Right lobe of liver (tissue), 4 donors: ENCODE measurements around the gene GALNT17.

Experiments used
- CTCF ChIP-seq, 4 donors: fragments of 200-600 bp in 3 of 4; fragments of 450-650 bp in 1 of 4; IDR thresholded peaks; one replicate each; pipeline versions ENCODE4 v1.5.1 to v1.8.0; 2016 to 2022; ENCODE audit warnings: antibody characterized with exemption in 4 of 4, mild to moderate bottlenecking in 2 of 4
- POLR2A ChIP-seq: fragments of 450-650 bp; IDR thresholded peaks from one replicate; pipeline ENCODE4 v1.6.1; 2017; ENCODE audit warnings: antibody characterized with exemption, mild to moderate bottlenecking
- donor health status: DM: no; HTN: no; CAD: no.
- donor health status: DM: no; HTN: no; CAD: no.
- donor health status: DM: no; HTN: yes; CAD: no.

- TF ChIP-seq CTCF (IDR thresholded peaks at IDR 0.05) (no peak), POLR2A (no peak)
Measured at GRCh38 chr7:71208881-71209280, 76.9 kb downstream of the GALNT17 start.
